K562 (cell line): ENCODE data around the gene TET2. TPM values are rescaled to one million over a fixed set of nuclear protein-coding genes. Genes with fewer than 3 reads are reported as not detected.

ENCODE experiments used
- ATAC-seq: fragments of 200-7000 bp; cut with Tn5 transposase; 3 replicates; pipeline ENCODE4 v1.9.1; 2020; ENCODE audit warnings: moderate library complexity
- BruUV-seq: library from RNA; stranded (reverse); fragments of 400-500 nt; replicated peaks from 2 replicates; lab custom pipeline; 2021; lab: Mats Ljungman, UMichigan
- CTCF ChIA-PET: fragments of 300-600 bp; formaldehyde crosslinking; extraction: SDS; loops from one replicate; lab custom pipeline; 2021; ENCODE audit warnings: low intra/inter-chr PET ratio; lab: Yijun Ruan, JAX
- POLR2A ChIA-PET: fragments of 300-600, 350-650 bp; sonication (Branson Sonifier 250); formaldehyde crosslinking; extraction: SDS; loops from one replicate; lab custom pipeline; 2021; ENCODE audit warnings: antibody characterized with exemption, inconsistent platforms; lab: Yijun Ruan, JAX
- DNase-seq, 4 experiments: peaks; one replicate each; pipeline versions ENCODE4 v3.0.0 to v3.0.0-alpha.2; 2011 to 2018; ENCODE audit warnings: low spot score in 3 of 4, mixed read lengths in 3 of 4; ENCODE audit errors: extremely low read depth in 1 of 4
- FAIRE-seq: peaks from 2 replicates; lab custom pipeline; 2011; peaks lifted over from hg19 to GRCh38; lab: Jason Lieb, UNC
- H2AFZ ChIP-seq: 2 replicates; pipeline ENCODE4 v1.6.0; 2011; ENCODE audit warnings: low read depth, low read length, control low read depth, inconsistent platforms
- H3K27ac ChIP-seq: fragments of 200-600 bp; 3 replicates; pipeline ENCODE4 v1.8.0; 2011; ENCODE audit warnings: low read depth, mild to moderate bottlenecking, control low read depth, inconsistent platforms, low read length, moderate library complexity, mixed read lengths; ENCODE audit errors: extremely low read depth
- H3K27me3 ChIP-seq, 2 experiments: fragments of 300-600 bp in 1 of 2; 2 replicates in 1 of 2; 3 replicates in 1 of 2; pipeline versions ENCODE4 v1.6.0 to v1.8.0; 2011; ENCODE audit warnings: inconsistent platforms in 2 of 2, low read length in 2 of 2, mild to moderate bottlenecking in 1 of 2, mixed read lengths in 1 of 2, moderate library complexity in 1 of 2; ENCODE audit not compliant: control insufficient read depth in 2 of 2, insufficient read depth in 2 of 2
- H3K36me3 ChIP-seq: fragments of 300-600 bp; 3 replicates; pipeline ENCODE4 v1.8.0; 2011; ENCODE audit warnings: mild to moderate bottlenecking, low read length, inconsistent platforms; ENCODE audit not compliant: control insufficient read depth, insufficient read depth
- H3K4me1 ChIP-seq, 2 experiments: fragments of 200-600 bp in 1 of 2; replicated peaks in 1 of 2; 2 replicates in 1 of 2; 3 replicates in 1 of 2; pipeline versions ENCODE4 v1.5.1 to v1.8.0; 2011; ENCODE audit warnings: inconsistent platforms in 2 of 2, low read length in 2 of 2, mild to moderate bottlenecking in 1 of 2, mixed read lengths in 1 of 2, moderate library complexity in 1 of 2; ENCODE audit not compliant: control insufficient read depth in 2 of 2, insufficient read depth in 2 of 2
- H3K4me2 ChIP-seq: 2 replicates; pipeline ENCODE4 v1.6.1; 2011; ENCODE audit warnings: low read length, control low read depth, inconsistent platforms, mixed read lengths; ENCODE audit not compliant: insufficient read depth
- H3K4me3 ChIP-seq: fragments of 200-600 bp; sonication (generic), shearing (Covaris generic); 2 replicates; pipeline ENCODE4 v1.5.1; 2016; ENCODE audit warnings: control low read depth, inconsistent platforms
- H3K79me2 ChIP-seq: fragments of 200-600 bp; 3 replicates; pipeline ENCODE4 v1.8.0; 2011; ENCODE audit warnings: low read length, inconsistent platforms; ENCODE audit not compliant: control insufficient read depth, insufficient read depth
- H3K9ac ChIP-seq, 2 experiments: 2 replicates each; pipeline versions ENCODE4 v1.6.0 to v1.6.1; 2011; ENCODE audit warnings: low read depth in 2 of 2, low read length in 2 of 2, control low read depth in 1 of 2, inconsistent platforms in 1 of 2, mild to moderate bottlenecking in 1 of 2, mixed read lengths in 1 of 2; ENCODE audit not compliant: insufficient read depth in 1 of 2
- H3K9me1 ChIP-seq: one replicate; pipeline ENCODE4 v1.6.0; 2011; ENCODE audit warnings: inconsistent platforms, mild to moderate bottlenecking, low read length, moderate library complexity; ENCODE audit not compliant: control insufficient read depth, insufficient read depth
- H3K9me3 ChIP-seq: replicated peaks from 2 replicates; pipeline ENCODE4 v1.5.1; 2011; ENCODE audit warnings: low read depth, low read length, inconsistent platforms; ENCODE audit not compliant: control insufficient read depth, insufficient read depth
- H4K20me1 ChIP-seq: replicated peaks from 2 replicates; pipeline ENCODE4 v1.6.1; 2011; ENCODE audit warnings: low read length, inconsistent platforms, mixed read lengths; ENCODE audit not compliant: control insufficient read depth, insufficient read depth
- MEF2A ChIP-seq: IDR thresholded peaks from 2 replicates; pipeline ENCODE4 v1.6.1; 2011; ENCODE audit warnings: low read depth, mild to moderate bottlenecking, low read length, moderate library complexity; ENCODE audit not compliant: control insufficient read depth
- SPI1 ChIP-seq: IDR thresholded peaks from 2 replicates; pipeline ENCODE4 v1.6.1; 2011; ENCODE audit warnings: low read depth, low read length, control low read depth, borderline replicate concordance
- WGBS: fragments of 100-300 bp; shearing (Covaris generic); methylation state at CpG from one replicate; pipeline ENCODE4 v1.1.6; 2016; ENCODE audit warnings: low coverage, mixed read lengths; ENCODE audit not compliant: insufficient coverage; ENCODE audit errors: missing lambda C conversion rate; 5-methylcytosine and 5-hydroxymethylcytosine counted together
- in situ Hi-C: fragments of 300-500 bp; cut with MboI; formaldehyde crosslinking; loops from 4 replicates; pipeline ENCODE4 v1.15.0; 2018; ENCODE audit warnings: inconsistent platforms, mixed read lengths
- intact Hi-C: fragments of 100-400 bp; cut with micrococcal nuclease; formaldehyde crosslinking; loops from 2 replicates; pipeline ENCODE4 v1.14.2; 2022
- polyA plus RNA-seq, 8 experiments: library from polyadenylated mRNA; depleted of rRNA in 4 of 8; stranded (reverse) in 5 of 8; unstranded in 3 of 8; fragments of >200 nt; fragmentation: Nextera tagmentation in 2 of 8; fragmentation: Illumina TruSeq in 1 of 8; extraction: Ambion mirVana in 2 of 8; extraction: Trizol in 1 of 8; gene quantifications; 2 replicates each; pipeline versions ENCODE4 v1.2.1 to v1.2.3, GENCODE V29; 2011 to 2014; ENCODE audit warnings: inconsistent platforms in 1 of 8, missing spikeins in 1 of 8
- total RNA-seq, 7 experiments: library from RNA; depleted of rRNA in 6 of 7; stranded (reverse); fragments of >200 nt in 6 of 7; fragmentation: Illumina TruSeq in 2 of 7; extraction: Trizol in 2 of 7; gene quantifications; 2 replicates each; pipeline versions ENCODE4 v1.2.1 to v1.2.3, GENCODE V29; 2011 to 2021; ENCODE audit warnings: low replicate concordance in 1 of 7
- TF ChIP-seq, protein P1 (sequence below): fragments of 450-650 bp; IDR thresholded peaks from 2 replicates; pipeline ENCODE4 v1.6.1; 2016; ENCODE audit warnings: mild to moderate bottlenecking, moderate library complexity
- TF ChIP-seq, protein P2 (sequence below): fragments of 250-450 bp; sonication (Bioruptor Pico); IDR thresholded peaks from 2 replicates; pipeline ENCODE4 v1.4.0; 2020
- TF ChIP-seq, protein P3 (sequence below), 3 experiments: IDR thresholded peaks in 2 of 3; conservative IDR thresholded peaks in 1 of 3; 2 replicates each; pipeline ENCODE4 v1.5.1; 2011 to 2012; ENCODE audit warnings: low read length in 3 of 3, mild to moderate bottlenecking in 3 of 3, control low read depth in 2 of 3, improper control_type of control experiment in 1 of 3, inconsistent platforms in 1 of 3, low read depth in 1 of 3, mixed read lengths in 1 of 3, moderate library complexity in 1 of 3; ENCODE audit not compliant: insufficient read depth in 2 of 3

The TET2 gene
- total and polyA plus RNA-seq, 9 of the 15 experiments (the other 6 are each of a cell fraction or from before 2014, with no cell fraction given) = 0.80 to 11.1 (median 4.9) TPM

DNA sequence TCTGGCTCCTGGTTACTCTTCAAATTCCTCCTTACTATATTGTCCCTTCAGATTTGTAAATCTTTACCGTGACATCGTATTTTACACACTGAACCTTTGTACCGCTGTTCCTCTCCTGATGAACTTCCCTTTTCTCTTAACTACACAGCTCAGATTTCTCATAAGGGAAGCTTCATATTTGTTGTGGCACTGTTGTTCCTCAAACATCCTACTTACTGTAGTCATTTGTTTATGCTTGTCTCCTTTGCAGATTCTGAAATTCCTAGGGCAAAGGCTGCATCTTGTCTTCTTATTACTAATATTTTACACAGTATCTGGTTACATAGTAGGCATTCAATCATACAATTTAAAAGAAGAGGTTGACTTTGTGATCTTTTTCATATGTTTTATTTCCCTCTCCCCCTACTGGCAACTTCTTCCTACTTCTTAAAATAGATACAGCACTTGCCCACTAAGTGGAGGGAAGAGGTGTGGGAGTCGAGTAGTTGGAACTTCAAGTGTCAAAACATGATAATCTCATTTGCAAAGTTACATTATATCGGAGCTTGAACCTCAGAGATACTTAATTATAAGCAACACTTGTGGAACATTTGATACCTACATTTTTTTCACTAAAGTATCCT lies 50.0 kb downstream of the TET2 start:
- in situ Hi-C loops (no loop called here), intact Hi-C loops (no loop called here)
- Histone ChIP-seq H3K4me2 (no peak overlapping the region), H3K9me1 (no peaks in the 10 kb centered on the region), H3K4me3 (no peak overlapping the region), H3K4me1 (no peaks in the 10 kb centered on the region), H2AFZ (no peak overlapping the region), H3K79me2 (no peaks in the 10 kb centered on the region), H3K27ac (no peak overlapping the region), H3K9ac (no peak overlapping the region), H3K36me3 (peaks cover 2% of the 10 kb centered on the region; the same call in 1 of the 3 replicates), H3K9me3 (no peaks in the 10 kb centered on the region), H3K27me3 (no peaks in the 10 kb centered on the region), H4K20me1 (no peaks in the 10 kb centered on the region)
- WGBS = 19% methylated on average over 5 of the region's 5 CpGs
- POLR2A ChIA-PET = interaction anchor here (0.7 to 1.0 kb wide), 2 partner anchors 10 to 274 kb away, joined by 3 to 4 read pairs; no protein-coding TSS in a partner anchor
- TF ChIP-seq, protein P1, sequence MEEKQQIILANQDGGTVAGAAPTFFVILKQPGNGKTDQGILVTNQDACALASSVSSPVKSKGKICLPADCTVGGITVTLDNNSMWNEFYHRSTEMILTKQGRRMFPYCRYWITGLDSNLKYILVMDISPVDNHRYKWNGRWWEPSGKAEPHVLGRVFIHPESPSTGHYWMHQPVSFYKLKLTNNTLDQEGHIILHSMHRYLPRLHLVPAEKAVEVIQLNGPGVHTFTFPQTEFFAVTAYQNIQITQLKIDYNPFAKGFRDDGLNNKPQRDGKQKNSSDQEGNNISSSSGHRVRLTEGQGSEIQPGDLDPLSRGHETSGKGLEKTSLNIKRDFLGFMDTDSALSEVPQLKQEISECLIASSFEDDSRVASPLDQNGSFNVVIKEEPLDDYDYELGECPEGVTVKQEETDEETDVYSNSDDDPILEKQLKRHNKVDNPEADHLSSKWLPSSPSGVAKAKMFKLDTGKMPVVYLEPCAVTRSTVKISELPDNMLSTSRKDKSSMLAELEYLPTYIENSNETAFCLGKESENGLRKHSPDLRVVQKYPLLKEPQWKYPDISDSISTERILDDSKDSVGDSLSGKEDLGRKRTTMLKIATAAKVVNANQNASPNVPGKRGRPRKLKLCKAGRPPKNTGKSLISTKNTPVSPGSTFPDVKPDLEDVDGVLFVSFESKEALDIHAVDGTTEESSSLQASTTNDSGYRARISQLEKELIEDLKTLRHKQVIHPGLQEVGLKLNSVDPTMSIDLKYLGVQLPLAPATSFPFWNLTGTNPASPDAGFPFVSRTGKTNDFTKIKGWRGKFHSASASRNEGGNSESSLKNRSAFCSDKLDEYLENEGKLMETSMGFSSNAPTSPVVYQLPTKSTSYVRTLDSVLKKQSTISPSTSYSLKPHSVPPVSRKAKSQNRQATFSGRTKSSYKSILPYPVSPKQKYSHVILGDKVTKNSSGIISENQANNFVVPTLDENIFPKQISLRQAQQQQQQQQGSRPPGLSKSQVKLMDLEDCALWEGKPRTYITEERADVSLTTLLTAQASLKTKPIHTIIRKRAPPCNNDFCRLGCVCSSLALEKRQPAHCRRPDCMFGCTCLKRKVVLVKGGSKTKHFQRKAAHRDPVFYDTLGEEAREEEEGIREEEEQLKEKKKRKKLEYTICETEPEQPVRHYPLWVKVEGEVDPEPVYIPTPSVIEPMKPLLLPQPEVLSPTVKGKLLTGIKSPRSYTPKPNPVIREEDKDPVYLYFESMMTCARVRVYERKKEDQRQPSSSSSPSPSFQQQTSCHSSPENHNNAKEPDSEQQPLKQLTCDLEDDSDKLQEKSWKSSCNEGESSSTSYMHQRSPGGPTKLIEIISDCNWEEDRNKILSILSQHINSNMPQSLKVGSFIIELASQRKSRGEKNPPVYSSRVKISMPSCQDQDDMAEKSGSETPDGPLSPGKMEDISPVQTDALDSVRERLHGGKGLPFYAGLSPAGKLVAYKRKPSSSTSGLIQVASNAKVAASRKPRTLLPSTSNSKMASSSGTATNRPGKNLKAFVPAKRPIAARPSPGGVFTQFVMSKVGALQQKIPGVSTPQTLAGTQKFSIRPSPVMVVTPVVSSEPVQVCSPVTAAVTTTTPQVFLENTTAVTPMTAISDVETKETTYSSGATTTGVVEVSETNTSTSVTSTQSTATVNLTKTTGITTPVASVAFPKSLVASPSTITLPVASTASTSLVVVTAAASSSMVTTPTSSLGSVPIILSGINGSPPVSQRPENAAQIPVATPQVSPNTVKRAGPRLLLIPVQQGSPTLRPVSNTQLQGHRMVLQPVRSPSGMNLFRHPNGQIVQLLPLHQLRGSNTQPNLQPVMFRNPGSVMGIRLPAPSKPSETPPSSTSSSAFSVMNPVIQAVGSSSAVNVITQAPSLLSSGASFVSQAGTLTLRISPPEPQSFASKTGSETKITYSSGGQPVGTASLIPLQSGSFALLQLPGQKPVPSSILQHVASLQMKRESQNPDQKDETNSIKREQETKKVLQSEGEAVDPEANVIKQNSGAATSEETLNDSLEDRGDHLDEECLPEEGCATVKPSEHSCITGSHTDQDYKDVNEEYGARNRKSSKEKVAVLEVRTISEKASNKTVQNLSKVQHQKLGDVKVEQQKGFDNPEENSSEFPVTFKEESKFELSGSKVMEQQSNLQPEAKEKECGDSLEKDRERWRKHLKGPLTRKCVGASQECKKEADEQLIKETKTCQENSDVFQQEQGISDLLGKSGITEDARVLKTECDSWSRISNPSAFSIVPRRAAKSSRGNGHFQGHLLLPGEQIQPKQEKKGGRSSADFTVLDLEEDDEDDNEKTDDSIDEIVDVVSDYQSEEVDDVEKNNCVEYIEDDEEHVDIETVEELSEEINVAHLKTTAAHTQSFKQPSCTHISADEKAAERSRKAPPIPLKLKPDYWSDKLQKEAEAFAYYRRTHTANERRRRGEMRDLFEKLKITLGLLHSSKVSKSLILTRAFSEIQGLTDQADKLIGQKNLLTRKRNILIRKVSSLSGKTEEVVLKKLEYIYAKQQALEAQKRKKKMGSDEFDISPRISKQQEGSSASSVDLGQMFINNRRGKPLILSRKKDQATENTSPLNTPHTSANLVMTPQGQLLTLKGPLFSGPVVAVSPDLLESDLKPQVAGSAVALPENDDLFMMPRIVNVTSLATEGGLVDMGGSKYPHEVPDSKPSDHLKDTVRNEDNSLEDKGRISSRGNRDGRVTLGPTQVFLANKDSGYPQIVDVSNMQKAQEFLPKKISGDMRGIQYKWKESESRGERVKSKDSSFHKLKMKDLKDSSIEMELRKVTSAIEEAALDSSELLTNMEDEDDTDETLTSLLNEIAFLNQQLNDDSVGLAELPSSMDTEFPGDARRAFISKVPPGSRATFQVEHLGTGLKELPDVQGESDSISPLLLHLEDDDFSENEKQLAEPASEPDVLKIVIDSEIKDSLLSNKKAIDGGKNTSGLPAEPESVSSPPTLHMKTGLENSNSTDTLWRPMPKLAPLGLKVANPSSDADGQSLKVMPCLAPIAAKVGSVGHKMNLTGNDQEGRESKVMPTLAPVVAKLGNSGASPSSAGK = no peak
- TF ChIP-seq SPI1 (peak; percentile 9; the same call in 1 of the 2 replicates), MEF2A (0 out of 2 replicates have a peak, but pooled peaks have one; percentile 44)
- TF ChIP-seq, protein P2, sequence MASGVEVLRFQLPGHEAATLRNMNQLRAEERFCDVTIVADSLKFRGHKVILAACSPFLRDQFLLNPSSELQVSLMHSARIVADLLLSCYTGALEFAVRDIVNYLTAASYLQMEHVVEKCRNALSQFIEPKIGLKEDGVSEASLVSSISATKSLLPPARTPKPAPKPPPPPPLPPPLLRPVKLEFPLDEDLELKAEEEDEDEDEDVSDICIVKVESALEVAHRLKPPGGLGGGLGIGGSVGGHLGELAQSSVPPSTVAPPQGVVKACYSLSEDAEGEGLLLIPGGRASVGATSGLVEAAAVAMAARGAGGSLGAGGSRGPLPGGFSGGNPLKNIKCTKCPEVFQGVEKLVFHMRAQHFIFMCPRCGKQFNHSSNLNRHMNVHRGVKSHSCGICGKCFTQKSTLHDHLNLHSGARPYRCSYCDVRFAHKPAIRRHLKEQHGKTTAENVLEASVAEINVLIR (CRISPR knock-in tag) = no peak
- TF ChIP-seq, protein P3, sequence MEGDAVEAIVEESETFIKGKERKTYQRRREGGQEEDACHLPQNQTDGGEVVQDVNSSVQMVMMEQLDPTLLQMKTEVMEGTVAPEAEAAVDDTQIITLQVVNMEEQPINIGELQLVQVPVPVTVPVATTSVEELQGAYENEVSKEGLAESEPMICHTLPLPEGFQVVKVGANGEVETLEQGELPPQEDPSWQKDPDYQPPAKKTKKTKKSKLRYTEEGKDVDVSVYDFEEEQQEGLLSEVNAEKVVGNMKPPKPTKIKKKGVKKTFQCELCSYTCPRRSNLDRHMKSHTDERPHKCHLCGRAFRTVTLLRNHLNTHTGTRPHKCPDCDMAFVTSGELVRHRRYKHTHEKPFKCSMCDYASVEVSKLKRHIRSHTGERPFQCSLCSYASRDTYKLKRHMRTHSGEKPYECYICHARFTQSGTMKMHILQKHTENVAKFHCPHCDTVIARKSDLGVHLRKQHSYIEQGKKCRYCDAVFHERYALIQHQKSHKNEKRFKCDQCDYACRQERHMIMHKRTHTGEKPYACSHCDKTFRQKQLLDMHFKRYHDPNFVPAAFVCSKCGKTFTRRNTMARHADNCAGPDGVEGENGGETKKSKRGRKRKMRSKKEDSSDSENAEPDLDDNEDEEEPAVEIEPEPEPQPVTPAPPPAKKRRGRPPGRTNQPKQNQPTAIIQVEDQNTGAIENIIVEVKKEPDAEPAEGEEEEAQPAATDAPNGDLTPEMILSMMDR (IDR thresholded peaks at IDR 0.05 in 2 of 3, conservative IDR thresholded peaks at IDR 0.05 in 1 of 3; ENCODE audit: insufficient read depth in 2 of 3, low read depth in 1 of 3, low read length in 3 of 3) = peak in 2 of 3 experiments; percentile 29 to 31; a peak in 3 of 6 replicates
- DNase-seq = peak in 2 of 4 experiments; percentile 8 to 18
- BruUV-seq = no TSS peak
- CTCF ChIA-PET = no interaction called here
- no peak for FAIRE-seq
- peak; percentile 55; the same call in 2 of the 3 replicates for ATAC-seq
